Measurements from ENCODE around the gene LAT.

DNA sequence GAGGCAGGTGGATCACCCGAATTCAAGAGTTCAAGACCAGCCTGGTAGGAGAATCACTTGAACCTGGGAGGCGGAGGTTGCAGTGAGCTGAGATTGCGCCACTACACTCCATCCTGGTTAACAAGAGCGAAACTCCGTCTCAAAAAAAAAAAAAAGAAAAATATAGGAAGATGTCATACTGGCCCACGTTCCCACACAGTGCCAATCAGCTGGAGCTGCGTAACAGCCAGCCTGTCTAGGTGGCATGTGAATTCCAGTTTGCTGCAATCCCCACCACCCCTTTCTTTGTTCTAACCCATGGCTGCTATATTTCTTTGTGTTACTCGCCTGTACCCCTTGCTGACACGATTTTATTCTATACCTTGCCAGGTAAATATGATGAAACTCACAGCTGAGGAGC is 26.6 kb upstream of the LAT start:
- TF ChIP-seq ZNF274 (IDR thresholded peaks at IDR 0.05; ENCODE audit: low read depth, low read length) (no peak), SUZ12 (IDR thresholded peaks at IDR 0.05; ENCODE audit: extremely low read depth, insufficient read depth, insufficient read length) (no peak), YY1 (IDR thresholded peaks at IDR 0.05; ENCODE audit: insufficient read depth, insufficient read length) (no peak)
